ENCODE data around the gene IFI30. TPM values are rescaled to one million over a fixed set of nuclear protein-coding genes. Genes with fewer than 3 reads are reported as not detected.

IFI30 gene
- total RNA-seq, 1 experiment from 2014 or later, result 20.2 TPM

DNA sequence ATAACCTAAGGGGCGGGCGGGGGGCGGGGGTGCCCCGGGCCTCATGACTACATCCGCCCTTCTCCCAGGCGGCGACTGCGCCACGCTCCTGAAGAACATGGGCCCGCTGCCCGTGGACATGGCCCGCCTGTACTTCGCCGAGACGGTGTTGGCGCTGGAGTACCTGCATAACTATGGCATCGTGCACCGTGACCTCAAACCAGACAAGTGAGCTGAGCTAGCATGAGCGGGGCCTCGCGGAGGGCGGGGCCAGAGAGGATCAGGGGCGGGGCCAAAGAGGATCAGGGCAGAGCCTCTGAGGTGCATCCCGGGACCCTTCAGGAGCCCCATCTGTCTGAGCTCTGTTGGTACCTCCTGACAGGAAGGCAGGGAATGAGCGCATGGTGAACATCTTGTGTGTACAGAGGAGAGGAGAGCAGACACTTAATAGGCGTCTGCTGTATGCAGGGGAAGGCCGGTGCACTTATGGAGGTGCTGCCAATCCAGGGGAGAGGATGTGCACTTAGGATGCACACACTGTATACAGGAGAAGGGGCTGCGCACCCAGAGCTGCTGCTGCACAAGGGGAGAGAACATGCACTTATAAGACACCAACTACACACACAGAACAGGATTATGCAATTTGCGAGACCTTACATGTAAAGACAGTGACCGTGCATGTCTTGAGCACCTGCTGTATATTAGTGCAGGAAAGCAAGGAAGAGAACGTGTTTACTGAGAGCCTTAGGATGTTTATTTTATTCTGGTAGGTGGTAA lies 41.6 kb upstream of the IFI30 start (continued):
- TF ChIP-seq, protein P1, sequence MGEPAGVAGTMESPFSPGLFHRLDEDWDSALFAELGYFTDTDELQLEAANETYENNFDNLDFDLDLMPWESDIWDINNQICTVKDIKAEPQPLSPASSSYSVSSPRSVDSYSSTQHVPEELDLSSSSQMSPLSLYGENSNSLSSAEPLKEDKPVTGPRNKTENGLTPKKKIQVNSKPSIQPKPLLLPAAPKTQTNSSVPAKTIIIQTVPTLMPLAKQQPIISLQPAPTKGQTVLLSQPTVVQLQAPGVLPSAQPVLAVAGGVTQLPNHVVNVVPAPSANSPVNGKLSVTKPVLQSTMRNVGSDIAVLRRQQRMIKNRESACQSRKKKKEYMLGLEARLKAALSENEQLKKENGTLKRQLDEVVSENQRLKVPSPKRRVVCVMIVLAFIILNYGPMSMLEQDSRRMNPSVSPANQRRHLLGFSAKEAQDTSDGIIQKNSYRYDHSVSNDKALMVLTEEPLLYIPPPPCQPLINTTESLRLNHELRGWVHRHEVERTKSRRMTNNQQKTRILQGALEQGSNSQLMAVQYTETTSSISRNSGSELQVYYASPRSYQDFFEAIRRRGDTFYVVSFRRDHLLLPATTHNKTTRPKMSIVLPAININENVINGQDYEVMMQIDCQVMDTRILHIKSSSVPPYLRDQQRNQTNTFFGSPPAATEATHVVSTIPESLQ (CRISPR knock-in tag; IDR thresholded peaks at IDR 0.05), result no peak

DNA sequence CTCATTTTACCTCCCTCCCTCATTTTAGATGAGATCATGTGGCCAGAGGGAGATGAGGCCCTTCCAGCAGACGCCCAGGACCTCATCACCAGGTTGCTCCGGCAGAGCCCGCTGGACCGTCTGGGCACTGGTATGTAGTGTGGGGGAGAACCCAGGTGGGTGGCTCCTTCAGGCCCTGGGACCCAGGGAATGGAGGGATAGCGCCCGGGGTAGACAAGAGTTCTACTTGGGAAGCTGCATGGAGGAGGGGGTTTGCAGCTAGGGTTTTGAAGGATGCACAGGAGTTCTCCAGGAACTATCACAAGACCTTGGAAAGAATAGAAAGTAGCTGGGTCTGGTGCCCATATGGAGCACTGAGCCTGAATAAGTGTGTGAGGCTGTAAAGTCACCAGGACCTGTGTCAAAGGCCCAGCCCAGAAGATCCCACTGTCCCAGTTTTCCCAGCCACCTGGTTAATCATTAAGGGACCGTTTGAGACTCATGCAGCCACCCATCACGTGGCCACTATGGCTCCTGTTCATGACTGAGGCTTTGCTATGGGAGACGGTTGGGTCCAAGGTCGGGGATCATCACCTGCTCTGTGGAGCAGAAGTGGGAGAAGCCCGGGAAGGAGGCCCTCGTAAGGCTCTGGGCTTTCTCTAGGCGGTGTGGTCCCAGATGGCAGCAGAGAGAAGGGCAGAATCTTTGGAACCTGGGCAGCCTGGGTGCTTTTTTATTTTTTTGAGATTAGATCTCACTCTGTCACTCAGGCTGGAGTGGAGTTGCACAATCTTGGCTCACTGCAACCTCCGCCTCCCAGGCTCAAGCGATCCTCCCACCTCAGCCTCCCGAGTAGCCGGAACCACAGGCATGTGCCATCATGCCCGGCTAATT lies 37.7 kb upstream of the IFI30 start:
- CTCF ChIA-PET, result interaction anchor here (2.0 kb wide), 1 partner anchor 26 kb away, joined by 4 read pairs; no protein-coding TSS in a partner anchor
- POLR2A ChIA-PET, result no interaction called here
- DNase-seq (ENCODE audit: low spot score) (no peak), ATAC-seq (no peak)
- TF ChIP-seq NFYB (CRISPR knock-in tag; conservative IDR thresholded peaks at IDR 0.05; ENCODE audit: low read depth), result no peak
- no peak for TF ChIP-seq IRF2 (CRISPR knock-in tag; IDR thresholded peaks at IDR 0.05; ENCODE audit: borderline replicate concordance, low read depth)
- TF ChIP-seq KAT7 (CRISPR knock-in tag; IDR thresholded peaks at IDR 0.05; ENCODE audit: borderline replicate concordance), result no peak
- TF ChIP-seq TP53 (CRISPR knock-in tag; IDR thresholded peaks at IDR 0.05), result no peak
- TF ChIP-seq, protein P2, sequence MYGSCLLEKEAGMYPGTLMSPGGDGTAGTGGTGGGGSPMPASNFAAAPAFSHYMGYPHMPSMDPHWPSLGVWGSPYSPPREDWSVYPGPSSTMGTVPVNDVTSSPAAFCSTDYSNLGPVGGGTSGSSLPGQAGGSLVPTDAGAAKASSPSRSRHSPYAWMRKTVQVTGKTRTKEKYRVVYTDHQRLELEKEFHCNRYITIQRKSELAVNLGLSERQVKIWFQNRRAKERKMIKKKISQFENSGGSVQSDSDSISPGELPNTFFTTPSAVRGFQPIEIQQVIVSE (CRISPR knock-in tag; IDR thresholded peaks at IDR 0.05; ENCODE audit: borderline replicate concordance), result no peak
- TF ChIP-seq MXD4 (CRISPR knock-in tag; IDR thresholded peaks at IDR 0.05; ENCODE audit: borderline replicate concordance), result no peak
- no peak for TF ChIP-seq TEAD4 (CRISPR knock-in tag; IDR thresholded peaks at IDR 0.05)
- no peak for TF ChIP-seq CBFB (CRISPR knock-in tag; IDR thresholded peaks at IDR 0.05; ENCODE audit: low read depth)
- TF ChIP-seq, protein P3, sequence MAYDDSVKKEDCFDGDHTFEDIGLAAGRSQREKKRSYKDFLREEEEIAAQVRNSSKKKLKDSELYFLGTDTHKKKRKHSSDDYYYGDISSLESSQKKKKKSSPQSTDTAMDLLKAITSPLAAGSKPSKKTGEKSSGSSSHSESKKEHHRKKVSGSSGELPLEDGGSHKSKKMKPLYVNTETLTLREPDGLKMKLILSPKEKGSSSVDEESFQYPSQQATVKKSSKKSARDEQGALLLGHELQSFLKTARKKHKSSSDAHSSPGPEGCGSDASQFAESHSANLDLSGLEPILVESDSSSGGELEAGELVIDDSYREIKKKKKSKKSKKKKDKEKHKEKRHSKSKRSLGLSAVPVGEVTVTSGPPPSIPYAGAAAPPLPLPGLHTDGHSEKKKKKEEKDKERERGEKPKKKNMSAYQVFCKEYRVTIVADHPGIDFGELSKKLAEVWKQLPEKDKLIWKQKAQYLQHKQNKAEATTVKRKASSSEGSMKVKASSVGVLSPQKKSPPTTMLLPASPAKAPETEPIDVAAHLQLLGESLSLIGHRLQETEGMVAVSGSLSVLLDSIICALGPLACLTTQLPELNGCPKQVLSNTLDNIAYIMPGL (CRISPR knock-in tag; IDR thresholded peaks at IDR 0.05), result no peak
- TF ChIP-seq ZNF219 (CRISPR knock-in tag; IDR thresholded peaks at IDR 0.05; ENCODE audit: borderline replicate concordance), result no peak
- no peak for TF ChIP-seq NFE2L1 (CRISPR knock-in tag; IDR thresholded peaks at IDR 0.05)
- TF ChIP-seq, protein P4, sequence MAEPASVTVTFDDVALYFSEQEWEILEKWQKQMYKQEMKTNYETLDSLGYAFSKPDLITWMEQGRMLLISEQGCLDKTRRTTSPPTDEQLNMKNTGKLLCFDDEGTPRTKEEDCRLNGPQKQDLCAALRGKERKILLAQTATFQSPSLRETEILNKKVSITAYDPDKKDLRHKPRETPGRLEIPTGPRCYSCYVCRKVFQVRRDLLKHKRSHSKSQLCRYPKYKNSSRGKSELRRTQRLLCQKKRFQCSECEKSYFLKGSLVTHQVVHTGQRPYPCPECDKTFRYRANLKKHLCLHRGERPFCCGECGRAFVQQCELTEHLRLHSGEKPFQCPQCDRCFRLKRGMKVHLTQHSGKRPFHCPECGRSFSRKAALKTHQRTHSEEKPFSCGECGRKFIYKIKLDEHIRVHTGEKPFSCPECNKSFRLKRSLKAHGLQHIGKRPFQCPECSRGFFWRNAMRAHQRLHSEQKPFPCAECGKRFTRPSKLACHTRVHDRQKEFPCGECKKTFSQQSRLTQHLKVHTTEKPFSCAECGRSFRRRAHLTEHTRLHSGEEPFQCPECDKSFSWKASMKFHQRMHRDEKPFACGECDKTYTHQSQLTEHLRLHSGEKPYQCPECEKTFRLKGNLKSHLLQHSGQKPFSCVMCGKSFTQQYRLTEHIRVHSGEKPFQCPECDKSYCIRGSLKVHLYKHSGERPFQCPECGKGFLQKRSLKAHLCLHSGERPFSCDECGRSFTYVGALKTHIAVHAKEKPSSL (CRISPR knock-in tag; conservative IDR thresholded peaks at IDR 0.05), result no peak
- no peak for TF ChIP-seq ZNF263 (CRISPR knock-in tag; IDR thresholded peaks at IDR 0.05; ENCODE audit: low read depth)
- no peak for TF ChIP-seq ZBTB21 (CRISPR knock-in tag; IDR thresholded peaks at IDR 0.05; ENCODE audit: borderline replicate concordance)
- no peak for TF ChIP-seq NR2C2 (CRISPR knock-in tag; IDR thresholded peaks at IDR 0.05)
- TF ChIP-seq ETV6 (CRISPR knock-in tag; IDR thresholded peaks at IDR 0.05), result no peak
- TF ChIP-seq, protein P5, sequence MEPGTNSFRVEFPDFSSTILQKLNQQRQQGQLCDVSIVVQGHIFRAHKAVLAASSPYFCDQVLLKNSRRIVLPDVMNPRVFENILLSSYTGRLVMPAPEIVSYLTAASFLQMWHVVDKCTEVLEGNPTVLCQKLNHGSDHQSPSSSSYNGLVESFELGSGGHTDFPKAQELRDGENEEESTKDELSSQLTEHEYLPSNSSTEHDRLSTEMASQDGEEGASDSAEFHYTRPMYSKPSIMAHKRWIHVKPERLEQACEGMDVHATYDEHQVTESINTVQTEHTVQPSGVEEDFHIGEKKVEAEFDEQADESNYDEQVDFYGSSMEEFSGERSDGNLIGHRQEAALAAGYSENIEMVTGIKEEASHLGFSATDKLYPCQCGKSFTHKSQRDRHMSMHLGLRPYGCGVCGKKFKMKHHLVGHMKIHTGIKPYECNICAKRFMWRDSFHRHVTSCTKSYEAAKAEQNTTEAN (CRISPR knock-in tag; IDR thresholded peaks at IDR 0.05), result no peak
- TF ChIP-seq, protein P6, sequence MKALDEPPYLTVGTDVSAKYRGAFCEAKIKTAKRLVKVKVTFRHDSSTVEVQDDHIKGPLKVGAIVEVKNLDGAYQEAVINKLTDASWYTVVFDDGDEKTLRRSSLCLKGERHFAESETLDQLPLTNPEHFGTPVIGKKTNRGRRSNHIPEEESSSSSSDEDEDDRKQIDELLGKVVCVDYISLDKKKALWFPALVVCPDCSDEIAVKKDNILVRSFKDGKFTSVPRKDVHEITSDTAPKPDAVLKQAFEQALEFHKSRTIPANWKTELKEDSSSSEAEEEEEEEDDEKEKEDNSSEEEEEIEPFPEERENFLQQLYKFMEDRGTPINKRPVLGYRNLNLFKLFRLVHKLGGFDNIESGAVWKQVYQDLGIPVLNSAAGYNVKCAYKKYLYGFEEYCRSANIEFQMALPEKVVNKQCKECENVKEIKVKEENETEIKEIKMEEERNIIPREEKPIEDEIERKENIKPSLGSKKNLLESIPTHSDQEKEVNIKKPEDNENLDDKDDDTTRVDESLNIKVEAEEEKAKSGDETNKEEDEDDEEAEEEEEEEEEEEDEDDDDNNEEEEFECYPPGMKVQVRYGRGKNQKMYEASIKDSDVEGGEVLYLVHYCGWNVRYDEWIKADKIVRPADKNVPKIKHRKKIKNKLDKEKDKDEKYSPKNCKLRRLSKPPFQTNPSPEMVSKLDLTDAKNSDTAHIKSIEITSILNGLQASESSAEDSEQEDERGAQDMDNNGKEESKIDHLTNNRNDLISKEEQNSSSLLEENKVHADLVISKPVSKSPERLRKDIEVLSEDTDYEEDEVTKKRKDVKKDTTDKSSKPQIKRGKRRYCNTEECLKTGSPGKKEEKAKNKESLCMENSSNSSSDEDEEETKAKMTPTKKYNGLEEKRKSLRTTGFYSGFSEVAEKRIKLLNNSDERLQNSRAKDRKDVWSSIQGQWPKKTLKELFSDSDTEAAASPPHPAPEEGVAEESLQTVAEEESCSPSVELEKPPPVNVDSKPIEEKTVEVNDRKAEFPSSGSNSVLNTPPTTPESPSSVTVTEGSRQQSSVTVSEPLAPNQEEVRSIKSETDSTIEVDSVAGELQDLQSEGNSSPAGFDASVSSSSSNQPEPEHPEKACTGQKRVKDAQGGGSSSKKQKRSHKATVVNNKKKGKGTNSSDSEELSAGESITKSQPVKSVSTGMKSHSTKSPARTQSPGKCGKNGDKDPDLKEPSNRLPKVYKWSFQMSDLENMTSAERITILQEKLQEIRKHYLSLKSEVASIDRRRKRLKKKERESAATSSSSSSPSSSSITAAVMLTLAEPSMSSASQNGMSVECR (CRISPR knock-in tag; IDR thresholded peaks at IDR 0.05; ENCODE audit: borderline replicate concordance), result no peak
- no peak overlapping the region for H3K27ac Mint-ChIP-seq
- peaks cover 3% of the 10 kb centered on the region for H3K9me3 Mint-ChIP-seq
- H3K36me3 Mint-ChIP-seq, result peaks cover 23% of the 10 kb centered on the region
- no peaks in the 10 kb centered on the region for H3K4me1 Mint-ChIP-seq
- no peak overlapping the region for H3K4me3 Mint-ChIP-seq
- H3K27me3 Mint-ChIP-seq (ENCODE audit: low read depth), result no peaks in the 10 kb centered on the region

All from WTC11 (cell line).